Measurements from ENCODE around the gene SOHLH2.

The SOHLH2 gene

GRCh38 chr13:36163286-36163685 lies 51.1 kb downstream of the SOHLH2 start:
- no peak for TF ChIP-seq GATA2 (IDR thresholded peaks at IDR 0.05; ENCODE audit: low read depth, low read length)
- TF ChIP-seq GATA3 (IDR thresholded peaks at IDR 0.05; ENCODE audit: low read depth, low read length): no peak

DNA sequence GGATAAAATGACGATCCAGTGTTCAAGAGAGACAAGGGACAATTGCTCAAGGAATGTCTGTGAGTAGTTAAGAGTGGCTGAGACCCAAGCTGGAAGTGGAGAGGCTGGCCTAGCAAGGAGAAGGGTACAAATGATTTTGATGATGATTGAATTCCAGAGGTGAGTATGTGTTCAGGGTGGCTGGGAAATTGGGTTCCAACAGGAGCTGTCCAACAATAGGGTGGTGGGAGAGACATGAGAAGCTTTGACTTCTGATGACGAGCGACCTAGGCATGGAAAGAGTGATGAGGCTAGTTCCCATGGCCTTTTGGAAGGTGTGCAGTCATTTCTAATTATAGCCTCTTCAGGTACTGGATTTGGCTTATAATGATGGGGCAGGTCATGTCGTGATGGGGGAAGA lies 54.1 kb downstream of the SOHLH2 start:
- TF ChIP-seq GATA3 (IDR thresholded peaks at IDR 0.05; ENCODE audit: low read depth, low read length) (no peak), GATA2 (IDR thresholded peaks at IDR 0.05; ENCODE audit: low read depth, low read length) (no peak)

GRCh38 chr13:36158611-36159010 lies 55.7 kb downstream of the SOHLH2 start:
- no peak for TF ChIP-seq GATA3 (IDR thresholded peaks at IDR 0.05; ENCODE audit: low read depth, low read length)
- TF ChIP-seq GATA2 (IDR thresholded peaks at IDR 0.05; ENCODE audit: low read depth, low read length): no peak

DNA sequence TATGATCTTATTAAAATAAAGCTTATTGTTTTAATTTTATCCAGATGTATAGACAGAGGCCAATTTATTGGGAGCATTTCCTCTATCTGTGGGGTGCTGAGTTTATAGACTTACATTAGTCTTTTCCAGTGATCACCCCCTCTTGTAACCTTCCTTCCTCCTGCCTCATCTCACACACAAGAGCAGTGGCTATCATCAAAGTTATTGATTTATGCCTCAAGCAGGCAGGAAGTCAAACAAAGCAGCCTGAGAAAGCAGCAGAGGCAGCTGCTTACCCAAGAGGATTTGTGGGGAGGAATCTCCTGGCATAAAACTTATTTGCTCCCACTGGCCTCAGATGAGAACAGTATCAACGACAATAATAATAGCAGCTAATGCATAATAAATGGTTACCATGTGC lies 56.9 kb downstream of the SOHLH2 start:
- TF ChIP-seq GATA2 (IDR thresholded peaks at IDR 0.05; ENCODE audit: low read depth, low read length): no peak
- TF ChIP-seq GATA3 (IDR thresholded peaks at IDR 0.05; ENCODE audit: low read depth, low read length): no peak

- TF ChIP-seq GATA2 (IDR thresholded peaks at IDR 0.05; ENCODE audit: low read depth, low read length): 0 out of 2 replicates have a peak, but pooled peaks have one; percentile 20
- TF ChIP-seq GATA3 (IDR thresholded peaks at IDR 0.05; ENCODE audit: low read depth, low read length): no peak
These were observed 59.6 kb downstream of the SOHLH2 start for GRCh38 chr13:36154567-36155291.

DNA sequence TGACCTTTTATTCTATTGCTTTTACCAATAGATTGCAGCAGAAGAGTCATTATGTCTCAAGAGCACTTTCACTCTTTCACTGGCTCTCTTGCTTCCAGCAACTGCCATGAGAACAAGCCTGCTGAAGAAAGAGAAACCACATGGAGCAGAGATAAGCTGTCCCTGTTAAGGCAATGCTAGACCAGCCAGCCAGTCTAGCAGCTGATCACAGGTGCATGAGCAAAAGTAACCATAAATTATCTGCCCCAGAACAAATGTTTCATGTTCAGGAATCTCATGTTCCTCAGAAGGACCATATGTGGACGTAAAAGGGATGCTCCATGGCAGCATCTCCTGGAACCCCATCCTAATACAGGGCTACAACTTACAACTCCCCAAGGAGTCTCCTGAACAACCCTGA lies 62.8 kb downstream of the SOHLH2 start:
- no peak for TF ChIP-seq GATA2 (IDR thresholded peaks at IDR 0.05; ENCODE audit: low read depth, low read length)
- no peak for TF ChIP-seq GATA3 (IDR thresholded peaks at IDR 0.05; ENCODE audit: low read depth, low read length)

- TF ChIP-seq GATA3 (IDR thresholded peaks at IDR 0.05; ENCODE audit: low read depth, low read length) (no peak), GATA2 (IDR thresholded peaks at IDR 0.05; ENCODE audit: low read depth, low read length) (no peak)
These were observed 65.9 kb downstream of the SOHLH2 start for GRCh38 chr13:36148446-36148845.

DNA sequence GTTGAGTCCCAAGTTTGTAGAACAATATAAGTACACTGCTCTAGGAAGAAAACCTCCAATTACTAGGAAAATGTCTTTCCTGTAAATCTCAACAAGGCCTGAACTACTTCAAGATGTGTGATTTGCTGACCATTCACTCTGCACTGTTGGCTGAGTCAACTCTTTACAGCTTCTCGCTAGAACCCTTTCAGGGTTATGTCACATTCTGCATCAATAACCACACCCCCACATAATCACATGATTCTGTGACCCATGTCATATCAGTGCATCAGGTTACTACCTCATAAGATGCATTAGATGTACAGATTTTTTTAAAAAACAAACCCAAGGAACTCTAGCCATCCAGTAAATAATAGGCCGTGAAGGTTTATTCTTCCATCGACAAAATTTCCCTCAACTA lies 67.0 kb downstream of the SOHLH2 start:
- TF ChIP-seq GATA3 (IDR thresholded peaks at IDR 0.05; ENCODE audit: low read depth, low read length) (no peak), GATA2 (IDR thresholded peaks at IDR 0.05; ENCODE audit: low read depth, low read length) (no peak)

DNA sequence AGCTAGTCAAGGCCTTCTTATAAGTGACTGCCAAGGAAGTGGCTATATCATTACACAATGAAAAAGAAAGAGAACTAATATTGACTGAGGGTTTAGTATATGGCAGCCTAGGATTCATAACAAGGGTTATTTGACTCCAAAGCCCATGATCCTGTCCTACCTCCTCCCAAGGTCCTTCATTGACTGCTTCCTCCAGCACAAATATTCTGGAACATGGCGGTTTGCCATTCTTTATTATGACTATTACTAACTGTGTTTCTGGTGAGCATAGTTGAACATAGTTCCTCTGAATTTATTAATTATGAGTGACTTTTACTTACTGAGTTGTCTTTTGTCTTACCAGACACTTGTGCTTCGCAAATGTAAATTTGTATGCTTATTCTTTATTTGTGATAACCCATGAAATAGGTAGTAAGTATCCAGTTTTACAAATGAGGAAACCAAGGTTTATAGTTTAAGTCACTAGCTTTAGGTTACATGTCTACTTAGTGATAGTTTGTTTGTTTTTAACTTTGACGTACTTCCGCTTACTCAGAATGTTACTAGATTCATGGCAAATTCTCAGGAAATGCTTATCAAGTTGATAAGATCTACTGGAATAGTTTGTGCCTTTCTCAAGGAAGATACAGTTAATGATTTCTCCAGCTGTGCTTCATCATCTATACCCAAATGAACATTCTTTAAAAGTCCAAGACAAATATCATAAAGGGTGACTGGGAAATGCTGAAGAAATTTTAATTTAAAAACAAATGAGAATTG lies 67.7 kb downstream of the SOHLH2 start:
- TF ChIP-seq GATA3 (IDR thresholded peaks at IDR 0.05; ENCODE audit: low read depth, low read length) (no peak), GATA2 (IDR thresholded peaks at IDR 0.05; ENCODE audit: low read depth, low read length) (no peak)

- TF ChIP-seq GATA2 (IDR thresholded peaks at IDR 0.05; ENCODE audit: low read depth, low read length): no peak
- TF ChIP-seq GATA3 (IDR thresholded peaks at IDR 0.05; ENCODE audit: low read depth, low read length): no peak
These were observed 70.6 kb downstream of the SOHLH2 start for GRCh38 chr13:36143738-36144137.

DNA sequence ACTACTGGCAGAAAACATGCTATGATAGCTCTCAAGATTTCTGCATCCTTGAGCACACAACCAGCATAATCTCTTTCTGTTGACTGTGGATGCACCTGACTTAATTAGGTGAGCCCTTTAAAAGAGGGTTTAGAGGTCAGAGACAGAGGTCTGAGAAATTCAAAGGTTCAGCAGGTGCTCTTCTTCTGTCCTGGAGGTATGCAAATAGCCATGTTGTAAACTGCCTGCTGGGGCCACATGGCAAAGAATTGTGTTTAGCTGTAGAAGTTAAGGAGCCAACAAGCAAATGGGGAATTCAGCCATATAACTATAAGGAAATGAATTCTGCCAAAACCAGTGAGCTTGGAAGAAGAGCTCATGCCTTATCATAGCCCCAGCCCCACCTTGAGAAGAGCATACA lies 71.6 kb downstream of the SOHLH2 start:
- TF ChIP-seq GATA3 (IDR thresholded peaks at IDR 0.05; ENCODE audit: low read depth, low read length) (no peak), GATA2 (IDR thresholded peaks at IDR 0.05; ENCODE audit: low read depth, low read length) (no peak)

GRCh38 chr13:36135876-36136275 lies 78.5 kb downstream of the SOHLH2 start:
- TF ChIP-seq GATA2 (IDR thresholded peaks at IDR 0.05; ENCODE audit: low read depth, low read length) (no peak), GATA3 (IDR thresholded peaks at IDR 0.05; ENCODE audit: low read depth, low read length) (no peak)

DNA sequence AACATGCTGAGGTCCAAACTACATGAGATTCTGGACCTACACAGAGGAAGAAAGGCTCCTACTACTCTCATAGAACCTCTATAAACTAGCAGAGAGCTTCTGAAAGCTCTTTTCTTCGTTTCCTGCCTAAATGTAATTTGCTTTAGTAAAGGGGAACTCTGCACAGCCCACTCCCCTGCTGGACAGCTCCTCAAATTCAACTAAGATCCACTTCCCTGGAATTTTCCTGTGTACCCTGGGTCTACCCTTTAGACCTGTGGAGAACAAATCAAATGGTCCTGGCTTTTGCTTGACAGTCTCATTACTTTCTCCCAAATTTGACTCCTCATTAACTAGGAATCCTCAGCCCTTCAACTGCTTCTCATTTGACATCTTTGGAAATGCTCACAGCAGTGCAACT lies 79.7 kb downstream of the SOHLH2 start:
- TF ChIP-seq GATA2 (IDR thresholded peaks at IDR 0.05; ENCODE audit: low read depth, low read length): no peak
- no peak for TF ChIP-seq GATA3 (IDR thresholded peaks at IDR 0.05; ENCODE audit: low read depth, low read length)

DNA sequence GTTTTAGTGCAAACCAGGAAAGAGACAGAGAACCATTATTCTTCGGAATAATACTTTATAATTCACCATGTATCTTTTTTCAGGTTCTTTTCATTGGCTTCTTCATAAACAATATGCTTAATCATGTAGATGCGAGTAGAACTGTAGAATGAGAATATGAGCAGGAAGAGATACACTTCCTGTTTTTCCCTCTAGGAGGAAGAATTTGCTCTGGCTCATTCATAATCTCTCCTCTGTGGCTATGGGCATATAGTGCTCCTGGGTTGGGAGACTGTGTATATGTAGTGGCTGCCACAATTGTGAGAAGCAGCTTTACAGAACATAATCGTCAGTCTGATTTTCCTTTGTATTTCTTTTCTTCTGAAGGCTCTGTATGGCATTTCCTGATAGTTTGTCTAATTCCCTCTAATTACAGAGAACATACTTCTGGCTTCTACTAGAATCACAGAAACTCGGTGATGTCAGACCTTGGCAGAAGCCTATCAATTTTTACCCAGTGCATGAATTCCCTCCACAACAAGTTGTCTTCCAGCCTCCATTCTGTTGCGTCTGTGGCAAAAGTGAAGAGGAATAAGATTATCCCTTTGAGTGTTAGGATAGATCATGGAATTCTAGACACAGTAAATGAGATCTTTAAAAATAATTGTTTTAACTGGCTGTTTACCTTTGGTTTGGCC lies 80.3 kb downstream of the SOHLH2 start:
- no peak for TF ChIP-seq GATA2 (IDR thresholded peaks at IDR 0.05; ENCODE audit: low read depth, low read length)
- no peak for TF ChIP-seq GATA3 (IDR thresholded peaks at IDR 0.05; ENCODE audit: low read depth, low read length)
